NCI-H2107 treated with DMSO at 0.1 percent for 48 hours (cell line): ENCODE measurements around the gene TLR6.
"Not testable (repeated sequence)": the region's sequence is repeated elsewhere in the genome, so short reads cannot be mapped to it uniquely, and the experiment has no call there.

Experiments
- DNase-seq: peaks from one replicate; lab custom pipeline; 2025; ENCODE audit not compliant: unreplicated experiment; lab: John Stamatoyannopoulos, UW

Gene TLR6

DNA sequence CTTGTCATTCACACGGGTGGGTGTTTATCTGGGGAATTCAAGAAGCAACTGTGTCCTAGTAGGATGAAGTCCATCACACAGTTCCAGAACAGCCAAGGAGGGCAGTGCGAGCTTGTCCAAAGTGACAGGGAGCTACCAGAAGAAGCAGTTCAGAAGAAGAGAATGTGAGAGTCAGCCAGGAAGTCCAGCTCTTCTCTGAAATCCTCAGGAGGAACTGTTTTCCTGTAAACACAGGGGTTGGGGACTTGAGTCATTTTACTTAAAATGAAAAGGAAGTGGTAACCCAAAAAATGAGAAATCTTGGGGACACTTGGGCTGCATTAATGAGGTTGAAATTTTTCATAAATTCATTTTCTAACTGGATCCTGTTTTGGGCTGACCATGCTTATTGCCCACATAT is 65.6 kb downstream of the TLR6 start:
- no peak for DNase-seq

GRCh38 chr4:38788317-38788716 is 68.3 kb downstream of the TLR6 start:
- no peak for DNase-seq

GRCh38 chr4:38787693-38788092 is 68.9 kb downstream of the TLR6 start:
- no peak for DNase-seq

DNA sequence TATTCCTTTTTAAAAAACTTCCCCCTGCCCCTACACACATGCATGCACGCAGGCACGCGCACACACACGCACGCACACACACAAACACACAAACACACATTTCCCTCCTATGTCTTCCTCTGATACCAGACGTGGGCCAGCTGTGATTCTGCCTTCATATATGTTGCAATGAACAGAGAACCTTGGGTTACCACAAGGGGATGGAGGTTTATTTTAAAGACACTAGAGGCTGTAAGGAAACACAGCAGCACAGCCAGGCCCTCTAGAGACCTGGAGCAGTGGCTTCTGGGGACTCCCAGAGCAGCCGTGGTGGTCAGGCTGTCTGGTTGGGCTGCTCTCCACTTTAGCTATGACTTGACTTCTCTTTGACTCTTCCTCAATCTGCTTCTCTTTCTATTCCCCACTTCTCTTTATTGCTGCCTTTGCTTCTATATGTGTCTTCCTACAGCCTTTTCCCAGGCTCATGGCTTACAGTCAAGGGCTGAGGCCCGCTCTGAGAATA is 70.7 kb downstream of the TLR6 start:
- DNase-seq: no peak

GRCh38 chr4:38785041-38785790 is 71.4 kb downstream of the TLR6 start:
- no peak for DNase-seq

DNA sequence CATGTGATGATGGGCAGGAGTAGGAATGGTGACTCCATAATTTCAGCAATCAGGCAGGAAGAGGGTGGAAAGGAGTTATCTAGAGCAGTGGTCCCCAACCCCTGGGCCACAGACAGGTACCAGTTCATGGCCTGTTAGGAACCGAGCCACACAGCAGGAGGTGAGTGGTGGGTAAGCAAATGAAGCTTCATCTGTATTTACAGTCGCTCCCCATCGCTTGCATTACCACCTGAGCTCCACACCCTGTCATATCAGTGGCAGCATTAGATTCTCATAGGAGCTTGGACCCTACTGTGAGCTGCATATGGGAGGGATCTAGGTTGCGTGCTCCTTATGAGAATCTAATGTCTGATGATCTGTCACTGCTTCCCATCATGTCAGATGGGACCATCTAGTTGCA is 72.5 kb downstream of the TLR6 start:
- no peak for DNase-seq

GRCh38 chr4:38783109-38783460 is 73.5 kb downstream of the TLR6 start:
- no peak for DNase-seq

DNA sequence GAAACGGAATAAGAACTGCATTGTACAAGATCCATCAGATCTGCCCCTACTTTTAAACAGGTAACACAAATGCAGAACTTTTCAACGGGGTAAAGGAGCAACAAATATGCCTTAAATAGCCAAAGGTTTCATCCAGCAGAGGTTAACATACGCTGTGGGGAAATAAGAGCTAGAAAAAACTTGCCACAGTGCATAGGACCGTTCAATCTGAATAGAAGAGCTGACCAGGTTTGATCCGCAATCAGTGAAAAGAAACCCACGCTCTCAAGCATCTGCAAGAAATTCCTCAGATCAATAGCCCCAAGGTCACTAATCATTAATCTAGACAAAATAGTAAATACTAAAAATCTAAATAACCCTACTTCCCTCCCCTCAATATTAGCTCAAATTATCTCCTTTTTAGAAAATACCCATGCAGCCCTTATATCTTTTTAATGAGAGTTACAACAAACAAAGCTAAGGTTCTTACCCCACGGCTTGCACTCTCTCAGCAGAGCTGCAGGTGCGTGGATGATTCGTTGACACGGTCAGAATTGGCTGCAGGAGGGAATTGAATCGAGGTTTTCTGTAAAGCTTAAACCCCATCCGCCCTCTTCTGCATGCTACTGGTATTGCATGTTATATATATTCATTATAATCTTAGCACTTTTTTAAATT is 74.0 kb downstream of the TLR6 start, which contains the start of gene TLR10:
TSS of gene TLR10 (minus strand) at position 539 of the 657 bp plus-strand sequence. CDS start 7,400 bp downstream, outside the sequence.
- peak; percentile 41 for DNase-seq

DNA sequence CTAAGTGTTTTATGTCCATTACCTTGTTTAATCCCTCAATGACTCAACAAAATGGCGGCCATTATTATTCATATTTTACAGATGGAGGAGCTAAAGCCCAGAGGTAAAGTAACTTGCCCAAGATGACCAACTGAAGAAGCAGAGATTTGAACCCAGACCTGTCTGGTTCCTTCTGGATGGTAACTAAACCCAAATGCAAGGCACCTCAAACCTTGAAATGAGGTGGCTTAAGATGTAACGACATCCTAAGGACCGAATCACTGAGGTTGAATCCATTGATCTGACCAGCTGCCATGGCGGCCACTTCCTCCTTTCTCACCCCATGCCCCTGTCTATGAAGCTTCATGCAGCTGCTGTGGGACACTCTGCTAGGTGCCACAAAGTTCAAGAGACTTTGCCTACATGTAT is 74.8 kb downstream of the TLR6 start:
- DNase-seq: no peak

DNA sequence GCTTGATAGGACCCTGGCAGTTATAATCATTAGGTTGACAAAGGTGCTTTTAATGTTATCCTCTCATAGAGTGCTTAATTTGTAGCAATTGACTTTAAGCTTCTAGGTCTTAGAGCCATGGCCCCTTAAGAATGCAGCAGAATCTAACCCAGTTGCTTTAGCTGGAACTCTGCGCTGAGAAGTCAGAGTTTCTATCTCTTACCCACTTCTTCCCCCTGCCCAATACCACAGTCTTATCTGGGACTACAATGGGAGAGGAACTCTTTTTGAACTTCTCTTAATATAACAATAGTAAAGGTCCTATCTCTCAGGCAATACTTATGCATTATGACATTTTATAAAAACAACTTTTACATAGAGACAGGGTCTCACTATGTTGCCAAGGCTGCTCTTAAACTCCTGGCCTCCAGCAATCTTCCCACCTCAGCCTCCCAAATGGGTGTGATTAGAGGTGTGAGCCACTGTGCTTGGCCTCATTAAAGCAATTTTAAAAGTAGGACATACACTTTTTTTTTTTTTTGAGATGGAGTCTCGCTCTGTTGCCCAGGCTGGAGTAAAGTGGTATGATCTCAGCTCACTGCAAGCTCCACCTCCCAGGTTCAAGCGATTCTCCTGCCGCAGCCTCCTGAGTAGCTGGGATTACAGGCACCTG is 75.7 kb downstream of the TLR6 start:
- no peak for DNase-seq

GRCh38 chr4:38779790-38780189 is 76.8 kb downstream of the TLR6 start:
- no peak for DNase-seq

DNA sequence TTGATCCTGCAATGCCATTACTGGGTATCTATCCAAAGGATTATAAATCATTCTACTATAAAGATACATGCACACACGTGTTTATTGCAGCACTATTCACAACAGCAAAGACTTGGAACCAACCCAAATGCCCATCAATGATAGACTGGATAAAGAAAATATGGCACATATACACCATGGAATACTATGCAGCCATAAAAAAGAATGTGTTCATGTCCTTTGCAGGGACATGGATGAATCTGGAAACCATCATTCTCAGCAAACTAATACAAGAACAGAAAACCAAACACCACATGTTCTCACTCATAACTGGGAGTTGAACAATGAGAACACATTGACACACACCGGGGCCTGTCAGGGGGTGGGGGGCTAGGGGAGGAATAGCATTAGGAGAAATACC is 78.7 kb downstream of the TLR6 start:
- DNase-seq: not testable (repeated sequence)

DNA sequence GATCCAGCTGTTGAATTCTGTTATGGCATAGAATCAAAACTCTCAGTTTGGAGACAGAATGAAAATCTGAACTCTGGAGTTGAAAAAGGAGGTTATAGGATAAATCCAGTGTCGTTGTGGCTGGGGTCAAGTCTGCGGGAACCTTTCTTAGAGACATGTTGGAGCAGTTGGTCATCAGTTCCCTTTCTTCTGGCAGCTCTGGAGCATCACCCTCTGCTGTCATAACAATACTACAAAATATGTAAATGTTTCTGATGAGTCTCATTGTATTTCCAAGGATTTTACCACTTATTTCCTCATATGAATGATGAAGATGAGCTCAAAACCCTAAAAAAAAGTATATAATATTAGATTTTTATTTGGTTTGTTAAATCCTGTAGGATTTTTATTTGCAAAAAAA is 81.3 kb downstream of the TLR6 start:
- DNase-seq: no peak

GRCh38 chr4:38774181-38774955 is 82.2 kb downstream of the TLR6 start:
- DNase-seq: no peak
